A673 (cell line): ENCODE results near the gene MET.

Experiments used
- EZH2 ChIP-seq: fragments of 200-600 bp; sonication (generic); IDR thresholded peaks from 2 replicates; pipeline ENCODE4 v1.6.1; 2017; ENCODE audit warnings: borderline replicate concordance, low read depth, mild to moderate bottlenecking, mixed read lengths, antibody characterized with exemption, low read length; ENCODE audit not compliant: poor library complexity, severe bottlenecking
- TF ChIP-seq, protein P1 (sequence below): fragments of 300-800, 200-600 bp; sonication (generic); conservative IDR thresholded peaks from 2 replicates; pipeline ENCODE4 v1.5.1; 2017; ENCODE audit warnings: low read depth, mild to moderate bottlenecking, antibody characterized with exemption, low read length, moderate library complexity, mixed read lengths

DNA sequence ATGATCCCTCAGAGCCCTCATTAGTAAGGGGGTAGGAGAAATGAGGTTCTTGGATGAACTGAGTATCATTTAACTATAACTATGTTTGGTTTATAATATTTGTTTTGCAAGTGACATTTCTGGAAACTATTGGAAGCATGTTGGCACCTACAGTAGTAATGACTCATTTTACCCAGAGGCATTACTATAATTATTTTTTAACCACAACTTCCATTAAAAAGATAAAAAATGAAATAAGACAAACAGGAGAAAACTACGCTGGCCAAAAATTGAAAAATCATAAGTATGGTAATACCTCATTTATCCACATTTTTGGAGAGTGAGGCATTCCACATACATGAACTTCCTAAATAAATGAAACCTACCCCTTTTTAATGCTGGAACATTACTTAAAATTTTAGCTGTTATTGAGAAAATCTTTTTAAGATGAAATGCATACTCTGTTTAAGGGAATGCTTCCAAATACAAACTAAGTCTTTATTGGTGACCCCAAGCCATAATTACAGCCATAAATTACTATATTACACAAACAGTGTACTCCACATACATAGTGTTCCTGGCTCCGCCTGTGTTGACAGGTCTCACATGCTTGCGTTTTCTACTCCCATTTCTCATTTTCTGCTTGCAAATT lies 105.8 kb downstream of the MET start:
- TF ChIP-seq, protein P1, sequence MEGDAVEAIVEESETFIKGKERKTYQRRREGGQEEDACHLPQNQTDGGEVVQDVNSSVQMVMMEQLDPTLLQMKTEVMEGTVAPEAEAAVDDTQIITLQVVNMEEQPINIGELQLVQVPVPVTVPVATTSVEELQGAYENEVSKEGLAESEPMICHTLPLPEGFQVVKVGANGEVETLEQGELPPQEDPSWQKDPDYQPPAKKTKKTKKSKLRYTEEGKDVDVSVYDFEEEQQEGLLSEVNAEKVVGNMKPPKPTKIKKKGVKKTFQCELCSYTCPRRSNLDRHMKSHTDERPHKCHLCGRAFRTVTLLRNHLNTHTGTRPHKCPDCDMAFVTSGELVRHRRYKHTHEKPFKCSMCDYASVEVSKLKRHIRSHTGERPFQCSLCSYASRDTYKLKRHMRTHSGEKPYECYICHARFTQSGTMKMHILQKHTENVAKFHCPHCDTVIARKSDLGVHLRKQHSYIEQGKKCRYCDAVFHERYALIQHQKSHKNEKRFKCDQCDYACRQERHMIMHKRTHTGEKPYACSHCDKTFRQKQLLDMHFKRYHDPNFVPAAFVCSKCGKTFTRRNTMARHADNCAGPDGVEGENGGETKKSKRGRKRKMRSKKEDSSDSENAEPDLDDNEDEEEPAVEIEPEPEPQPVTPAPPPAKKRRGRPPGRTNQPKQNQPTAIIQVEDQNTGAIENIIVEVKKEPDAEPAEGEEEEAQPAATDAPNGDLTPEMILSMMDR, result no peak
- no peak for TF ChIP-seq EZH2
